Stomach (tissue), 9 donors: ENCODE data around the gene FGR. TPM values are rescaled to one million over a fixed set of nuclear protein-coding genes. Genes with fewer than 3 reads are reported as not detected.

Experiments used
- DNase-seq, 2 donors: peaks; one replicate each; pipeline versions ENCODE4 v3.0.0 to v3.0.0-alpha.2; 2013 to 2019
- H3K27ac ChIP-seq, 5 donors: fragments of 200-600 bp in 4 of 5; sonication (generic) in 4 of 5; one replicate each; pipeline ENCODE4 v1.5.1; 2013 to 2019; ENCODE audit warnings: mild to moderate bottlenecking in 1 of 5, moderate library complexity in 1 of 5
- H3K27me3 ChIP-seq, 3 donors: fragments of 200-600 bp; sonication (generic); one replicate each; pipeline ENCODE4 v1.5.1; 2017 to 2019; ENCODE audit warnings: mixed run types in 1 of 3
- H3K36me3 ChIP-seq, 4 donors: fragments of 200-600 bp; sonication (generic); 1 replicate in 3 of 4; 2 replicates in 1 of 4; pipeline ENCODE4 v1.5.1; 2016 to 2019
- H3K4me1 ChIP-seq, 4 donors: fragments of 200-600 bp; sonication (generic); one replicate each; pipeline ENCODE4 v1.5.1; 2016 to 2019
- H3K4me3 ChIP-seq, 4 donors: fragments of 200-600 bp; sonication (generic) in 3 of 4; one replicate each; pipeline ENCODE4 v1.5.1; 2016 to 2019; ENCODE audit warnings: mild to moderate bottlenecking in 1 of 4
- H3K9me3 ChIP-seq, 4 donors: fragments of 200-600 bp; sonication (generic); one replicate each; pipeline ENCODE4 v1.5.1; 2016 to 2019
- CTCF ChIP-seq, 7 experiments: fragments of 450-650 bp in 4 of 7; fragments of 200-600 bp in 3 of 7; sonication (generic) in 3 of 7; IDR thresholded peaks; one replicate each; pipeline ENCODE4 v1.5.1; 2016 to 2019; ENCODE audit warnings: antibody characterized with exemption in 7 of 7, control low read depth in 2 of 7, mild to moderate bottlenecking in 1 of 7
- EP300 ChIP-seq: sonication (generic); formaldehyde crosslinking; IDR thresholded peaks from one replicate; pipeline ENCODE4 v1.6.1; 2017; ENCODE audit warnings: antibody characterized with exemption
- POLR2A ChIP-seq, 4 donors: fragments of 450-650 bp; IDR thresholded peaks; one replicate each; pipeline ENCODE4 v1.6.1; 2016; ENCODE audit warnings: antibody characterized with exemption in 4 of 4, control low read depth in 2 of 4, mild to moderate bottlenecking in 1 of 4, moderate library complexity in 1 of 4
- POLR2AphosphoS5 ChIP-seq, 3 donors: sonication (generic); formaldehyde crosslinking; IDR thresholded peaks; one replicate each; pipeline ENCODE4 v1.6.1; 2016; ENCODE audit warnings: antibody characterized with exemption in 3 of 3
- WGBS, 5 donors: extraction: QIAGEN DNeasy Blood & Tissue Kit in 3 of 5; methylation state at CpG; one replicate each; pipeline versions ENCODE4 v1.1.5 to v1.1.7; 2013 to 2018; 5-methylcytosine and 5-hydroxymethylcytosine counted together
- intact Hi-C: fragments of 100-400 bp; cut with DNase I; formaldehyde crosslinking; loops from one replicate; pipeline ENCODE4 v1.15.1; 2023; ENCODE audit warnings: low total_unique reads
- polyA plus RNA-seq, 3 donors: library from polyadenylated mRNA; stranded (reverse); fragments of 200-250 nt; gene quantifications; one replicate each; pipeline ENCODE4 v1.2.3, GENCODE V29; 2013
- total RNA-seq, 5 donors: library from RNA; depleted of rRNA; stranded (reverse); fragments of >200 nt; gene quantifications; one replicate each; pipeline versions ENCODE4 v1.1.0 to v1.2.3, GENCODE V29; 2014 to 2016
- donor health status: healthy with polysubstance abuse.
- donor health status: Bipolar disorder and iron deficiency.
- donor health status: healthy.

Gene FGR
- total and polyA plus RNA-seq, 8 donors, result 3.1 to 9.9 (median 6.8) TPM; not detected in 2

GRCh38 chr1:27602462-27603308 is 32.3 kb downstream of the FGR start:
- peak overlapping the region; percentile 79 to 98 (median 90) for H3K4me3 ChIP-seq
- no peaks in the 10 kb centered on the region for H3K36me3 ChIP-seq
- H3K27ac ChIP-seq, result peak overlapping the region; percentile 89 to 99 (median 96)
- WGBS, 5 donors, result 1 to 2% (median 1%) methylated on average over 6 to 51 of the region's 54 CpGs
- intact Hi-C loops, result loop anchor here (10.0 kb wide), 1 partner anchor 298 kb away; no protein-coding TSS in a partner anchor
- H3K9me3 ChIP-seq, result no peaks in the 10 kb centered on the region
- DNase-seq, result peak; percentile 72 to 83
- no peaks in the 10 kb centered on the region for H3K27me3 ChIP-seq
- peaks cover 49 to 73% (median 69%) of the 10 kb centered on the region in 4 donors for H3K4me1 ChIP-seq
- TF ChIP-seq EP300 (no peak), POLR2A (IDR thresholded peaks at IDR 0.05) (no peak), CTCF (IDR thresholded peaks at IDR 0.05) (no peak), POLR2AphosphoS5 (IDR thresholded peaks at IDR 0.05) (no peak)

- Histone ChIP-seq H3K4me1 (peaks cover 54 to 81% (median 75%) of the 10 kb centered on the region in 4 donors), H3K27me3 (no peaks in the 10 kb centered on the region), H3K9me3 (no peaks in the 10 kb centered on the region), H3K4me3 (peak overlapping the region; percentile 79 to 98 (median 90)), H3K27ac (peak overlapping the region; percentile 89 to 99 (median 96)), H3K36me3 (no peaks in the 10 kb centered on the region)
- 0 to 9% (median 4%) methylated on average over 7 to 23 of the region's 23 CpGs for WGBS, 5 donors
- TF ChIP-seq POLR2AphosphoS5 (IDR thresholded peaks at IDR 0.05) (no peak), POLR2A (IDR thresholded peaks at IDR 0.05) (no peak), EP300 (no peak), CTCF (IDR thresholded peaks at IDR 0.05) (no peak)
- DNase-seq, result peak; percentile 74 to 81
- intact Hi-C loops, result loop anchor here (10.0 kb wide), 1 partner anchor 297 kb away; no protein-coding TSS in a partner anchor
Measured at GRCh38 chr1:27601771-27602461, 33.1 kb downstream of the FGR start.

GRCh38 chr1:27601321-27601770 is 33.6 kb downstream of the FGR start:
- DNase-seq, result no peak
- Histone ChIP-seq H3K27ac (peak overlapping the region; percentile 89 to 99 (median 96)), H3K4me3 (peak overlapping the region; percentile 79 to 98 (median 90)), H3K27me3 (no peaks in the 10 kb centered on the region), H3K4me1 (peaks cover 57 to 82% (median 78%) of the 10 kb centered on the region in 4 donors), H3K9me3 (no peaks in the 10 kb centered on the region), H3K36me3 (no peaks in the 10 kb centered on the region)
- intact Hi-C loops, result loop anchor here (10.0 kb wide), 1 partner anchor 297 kb away; no protein-coding TSS in a partner anchor
- TF ChIP-seq EP300 (no peak), POLR2AphosphoS5 (IDR thresholded peaks at IDR 0.05) (no peak), POLR2A (IDR thresholded peaks at IDR 0.05) (no peak), CTCF (IDR thresholded peaks at IDR 0.05) (no peak)

- Histone ChIP-seq H3K9me3 (no peaks in the 10 kb centered on the region), H3K4me3 (peak overlapping the region in 1 of 4 donors; percentile 79), H3K36me3 (peaks cover 0 to 6% (median 0%) of the 10 kb centered on the region in 4 donors), H3K27me3 (no peaks in the 10 kb centered on the region), H3K27ac (peak overlapping the region in 4 of 5 donors; percentile 89 to 96 (median 95)), H3K4me1 (peaks cover 65 to 82% (median 80%) of the 10 kb centered on the region in 4 donors)
- WGBS, 5 donors, result 58 to 79% (median 64%) methylated on average over 3 of the region's 3 CpGs
- TF ChIP-seq EP300 (no peak), CTCF (IDR thresholded peaks at IDR 0.05) (no peak), POLR2AphosphoS5 (IDR thresholded peaks at IDR 0.05) (no peak), POLR2A (IDR thresholded peaks at IDR 0.05) (no peak)
- DNase-seq, result peak in 1 of 2 donors; percentile 83
- intact Hi-C loops, result loop anchor here (10.0 kb wide), 1 partner anchor 296 kb away; no protein-coding TSS in a partner anchor
Measured at GRCh38 chr1:27600498-27601175, 34.3 kb downstream of the FGR start.
